HepG2 (cell line): Measurements from ENCODE around the gene FMNL1. TPM values are rescaled to one million over a fixed set of nuclear protein-coding genes. Genes with fewer than 3 reads are reported as not detected.

ENCODE experiments used
- ATAC-seq: fragments of 200-7000 bp; cut with Tn5 transposase; 3 replicates; pipeline ENCODE4 v1.9.1; 2020; ENCODE audit warnings: mild to moderate bottlenecking, moderate library complexity
- BruUV-seq: library from RNA; stranded (reverse); fragments of 400-500 nt; replicated peaks from 2 replicates; lab custom pipeline; 2021; lab: Mats Ljungman, UMichigan
- CTCF ChIA-PET: fragments of 300-600 bp; formaldehyde crosslinking; extraction: SDS; loops from one replicate; lab custom pipeline; 2021; ENCODE audit warnings: low total read pairs, inconsistent platforms, low intra/inter-chr PET ratio; lab: Yijun Ruan, JAX
- POLR2A ChIA-PET: fragments of 350-600 bp; sonication (Branson Sonifier 250); formaldehyde crosslinking; loops from one replicate; lab custom pipeline; 2020; ENCODE audit warnings: antibody characterized with exemption, inconsistent platforms; lab: Yijun Ruan, JAX
- DNase-seq: peaks from one replicate; pipeline ENCODE4 v3.0.0-alpha.2; 2015; ENCODE audit warnings: low spot score
- FAIRE-seq: peaks from 3 replicates; lab custom pipeline; 2011; peaks lifted over from hg19 to GRCh38; lab: Jason Lieb, UNC
- H2AFZ ChIP-seq: one replicate; pipeline ENCODE4 v1.6.1; 2011; ENCODE audit warnings: low read length, inconsistent platforms
- H3K27ac ChIP-seq: fragments of 300-600 bp; 3 replicates; pipeline ENCODE4 v1.8.0; 2011; ENCODE audit warnings: mixed run types, mild to moderate bottlenecking, mixed read lengths, low read length, inconsistent platforms; ENCODE audit not compliant: insufficient read depth; ENCODE audit errors: extremely low read length
- H3K27me3 ChIP-seq, 2 experiments: fragments of 200-600 bp in 1 of 2; 2 replicates in 1 of 2; 3 replicates in 1 of 2; pipeline versions ENCODE4 v1.6.0 to v1.8.0; 2011; ENCODE audit warnings: low read length in 2 of 2, mild to moderate bottlenecking in 2 of 2, moderate library complexity in 2 of 2, inconsistent platforms in 1 of 2; ENCODE audit not compliant: insufficient read depth in 2 of 2, control insufficient read depth in 1 of 2
- H3K36me3 ChIP-seq, 2 experiments: fragments of 200-600 bp in 1 of 2; replicated peaks in 1 of 2; 2 replicates in 1 of 2; 3 replicates in 1 of 2; pipeline versions ENCODE4 v1.5.1 to v1.8.0; 2011; ENCODE audit warnings: low read length in 2 of 2, inconsistent platforms in 1 of 2; ENCODE audit not compliant: insufficient read depth in 2 of 2, control insufficient read depth in 1 of 2
- H3K4me1 ChIP-seq: 2 replicates; pipeline ENCODE4 v1.5.1; 2012; ENCODE audit warnings: low read length, inconsistent platforms; ENCODE audit not compliant: insufficient read depth
- H3K4me2 ChIP-seq: 2 replicates; pipeline ENCODE4 v1.6.0; 2011; ENCODE audit warnings: low read depth, low read length, inconsistent platforms
- H3K4me3 ChIP-seq, 3 experiments: fragments of 200-600 bp in 1 of 3; sonication (generic), shearing (Covaris generic) in 1 of 3; replicated peaks in 1 of 3; 2 replicates each; pipeline ENCODE4 v1.5.1; 2011 to 2016; ENCODE audit warnings: low read length in 3 of 3, inconsistent platforms in 2 of 3, low read depth in 2 of 3, mild to moderate bottlenecking in 2 of 3, control low read depth in 1 of 3, mixed read lengths in 1 of 3; ENCODE audit not compliant: insufficient read depth in 1 of 3
- H3K79me2 ChIP-seq: one replicate; pipeline ENCODE4 v1.6.1; 2011; ENCODE audit warnings: low read length, inconsistent platforms; ENCODE audit not compliant: insufficient read depth
- H3K9ac ChIP-seq: 2 replicates; pipeline ENCODE4 v1.6.0; 2011; ENCODE audit warnings: mild to moderate bottlenecking, low read depth, low read length, inconsistent platforms; ENCODE audit not compliant: insufficient read depth
- H3K9me3 ChIP-seq: 2 replicates; pipeline ENCODE4 v1.5.1; 2012; ENCODE audit warnings: mild to moderate bottlenecking, low read length
- H4K20me1 ChIP-seq: 2 replicates; pipeline ENCODE4 v1.6.0; 2011; ENCODE audit warnings: inconsistent platforms, mild to moderate bottlenecking, low read length, moderate library complexity; ENCODE audit not compliant: insufficient read depth
- ETV6 ChIP-seq: sonication (generic); formaldehyde crosslinking; conservative IDR thresholded peaks from 2 replicates; pipeline ENCODE4 v1.4.0; 2020; ENCODE audit warnings: missing genetic modification reagents
- HMG20A ChIP-seq: IDR thresholded peaks from 2 replicates; pipeline ENCODE4 v1.6.1; 2016; ENCODE audit warnings: borderline replicate concordance
- POLR2AphosphoS5 ChIP-seq: IDR thresholded peaks from 2 replicates; pipeline ENCODE4 v1.6.1; 2012; ENCODE audit warnings: low read depth, low read length
- RFXAP ChIP-seq: sonication (generic); formaldehyde crosslinking; IDR thresholded peaks from 2 replicates; pipeline ENCODE4 v1.4.0; 2020; ENCODE audit warnings: missing genetic modification reagents, borderline replicate concordance
- SMYD3 ChIP-seq: sonication (generic); formaldehyde crosslinking; IDR thresholded peaks from 2 replicates; pipeline ENCODE4 v1.8.1; 2023; ENCODE audit warnings: mild to moderate bottlenecking, missing genetic modification reagents
- ZFY ChIP-seq: sonication (generic); formaldehyde crosslinking; IDR thresholded peaks from 2 replicates; pipeline ENCODE4 v1.4.0; 2020; ENCODE audit warnings: missing genetic modification reagents
- ZNF512B ChIP-seq: sonication (generic); formaldehyde crosslinking; IDR thresholded peaks from 2 replicates; pipeline ENCODE4 v1.5.1; 2020; ENCODE audit warnings: missing genetic modification reagents, mild to moderate bottlenecking, borderline replicate concordance
- ZNF766 ChIP-seq: sonication (generic); formaldehyde crosslinking; IDR thresholded peaks from 2 replicates; pipeline ENCODE4 v1.5.0; 2020; ENCODE audit warnings: missing genetic modification reagents, borderline replicate concordance
- ZSCAN20 ChIP-seq: sonication (generic); formaldehyde crosslinking; IDR thresholded peaks from 2 replicates; pipeline ENCODE4 v1.4.0; 2020; ENCODE audit warnings: missing genetic modification reagents, mild to moderate bottlenecking, borderline replicate concordance
- WGBS: methylation state at CpG from one replicate; pipeline ENCODE4 v1.1.6; 2017; ENCODE audit warnings: low lambda C conversion rate; 5-methylcytosine and 5-hydroxymethylcytosine counted together
- in situ Hi-C: cut with HindIII; loops from 2 replicates; pipeline ENCODE4 v1.10.0; 2017; ENCODE audit warnings: low pct_unique_long_range_greater_than_20kb; ENCODE audit not compliant: extremely low pct_ligation_motif_present
- intact Hi-C: fragments of 100-400 bp; cut with micrococcal nuclease; formaldehyde crosslinking; loops from one replicate; pipeline ENCODE4 v1.10.0; 2022; ENCODE audit not compliant: unreplicated experiment
- polyA plus RNA-seq, 8 experiments: library from polyadenylated mRNA; depleted of rRNA in 3 of 8; stranded (reverse) in 7 of 8; unstranded in 1 of 8; fragments of >200 nt; fragmentation: Illumina TruSeq in 4 of 8; extraction: Trizol in 4 of 8; gene quantifications; 2 replicates each; pipeline versions ENCODE4 v1.2.1 to v1.2.3, GENCODE V29; 2011 to 2016; ENCODE audit warnings: low read depth in 4 of 8, missing spikeins in 1 of 8, mixed read lengths in 1 of 8; ENCODE audit not compliant: insufficient read depth in 1 of 8
- total RNA-seq, 5 experiments: library from RNA; depleted of rRNA; stranded (reverse); fragments of >200 nt; fragmentation: Illumina TruSeq; extraction: Trizol; gene quantifications; 2 replicates each; pipeline ENCODE4 v1.2.3, GENCODE V29; 2016; ENCODE audit warnings: low read depth in 1 of 5
- TF ChIP-seq, protein P1 (sequence below): sonication (generic); formaldehyde crosslinking; IDR thresholded peaks from 2 replicates; pipeline ENCODE4 v1.4.0; 2020; ENCODE audit warnings: low read depth, mild to moderate bottlenecking, missing genetic modification reagents

Gene FMNL1
- total and polyA plus RNA-seq, 2 of the 13 experiments (the other 11 are each of a cell fraction or from before 2014, with no cell fraction given) = 0.53 to 0.70 TPM

GRCh38 chr17:45267436-45268055, 45.9 kb downstream of the FMNL1 start:
- 95% methylated on average over 10 of the region's 10 CpGs for WGBS
- Histone ChIP-seq H3K36me3 (peaks cover 32 to 56% of the 10 kb centered on the region in 2 experiments; a peak in 4 of 5 replicates), H3K4me1 (0 out of 2 replicates have a peak, but pooled peaks cover 9% of the 10 kb centered on the region), H3K9me3 (no peaks in the 10 kb centered on the region), H2AFZ (no peak overlapping the region), H4K20me1 (no peaks in the 10 kb centered on the region), H3K27me3 (no peaks in the 10 kb centered on the region), H3K27ac (no peak overlapping the region), H3K9ac (no peak overlapping the region), H3K79me2 (no peaks in the 10 kb centered on the region), H3K4me2 (no peak overlapping the region), H3K4me3 (no peak overlapping the region)
- ChIA-PET POLR2A (interaction anchor here (1.0 kb wide), 1 partner anchor 49 kb away, joined by 3 read pairs; the partner anchor contains the start of gene MAP3K14), CTCF (no interaction called here)
- TF ChIP-seq HMG20A (no peak), RFXAP (no peak), SMYD3 (no peak), POLR2AphosphoS5 (no peak), ETV6 (CRISPR knock-in tag) (no peak), ZNF512B (CRISPR knock-in tag) (no peak), ZNF766 (CRISPR knock-in tag) (no peak), ZSCAN20 (CRISPR knock-in tag) (no peak), ZFY (CRISPR knock-in tag) (no peak)
- TF ChIP-seq, protein P1, sequence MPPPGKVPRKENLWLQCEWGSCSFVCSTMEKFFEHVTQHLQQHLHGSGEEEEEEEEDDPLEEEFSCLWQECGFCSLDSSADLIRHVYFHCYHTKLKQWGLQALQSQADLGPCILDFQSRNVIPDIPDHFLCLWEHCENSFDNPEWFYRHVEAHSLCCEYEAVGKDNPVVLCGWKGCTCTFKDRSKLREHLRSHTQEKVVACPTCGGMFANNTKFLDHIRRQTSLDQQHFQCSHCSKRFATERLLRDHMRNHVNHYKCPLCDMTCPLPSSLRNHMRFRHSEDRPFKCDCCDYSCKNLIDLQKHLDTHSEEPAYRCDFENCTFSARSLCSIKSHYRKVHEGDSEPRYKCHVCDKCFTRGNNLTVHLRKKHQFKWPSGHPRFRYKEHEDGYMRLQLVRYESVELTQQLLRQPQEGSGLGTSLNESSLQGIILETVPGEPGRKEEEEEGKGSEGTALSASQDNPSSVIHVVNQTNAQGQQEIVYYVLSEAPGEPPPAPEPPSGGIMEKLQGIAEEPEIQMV (CRISPR knock-in tag) = no peak
- in situ Hi-C loops (no loop called here), intact Hi-C loops (no loop called here)
- no peak for ATAC-seq
- no peak for DNase-seq
- FAIRE-seq = no peak
- BruUV-seq = no TSS peak
